Immature natural killer cell (primary cell): ENCODE data around the gene ESYT2. TPM values are rescaled to one million over a fixed set of nuclear protein-coding genes. Genes with fewer than 3 reads are reported as not detected.

Experiments used
- DNase-seq, 3 donors: peaks; one replicate each; pipeline ENCODE4 v3.0.0; 2022; ENCODE audit warnings: mixed read lengths in 1 of 3
- H3K27ac Mint-ChIP-seq, 6 donors: one replicate each; pipeline ENCODE4 v1.8.0; 2020; ENCODE audit warnings: mixed read lengths in 6 of 6, mild to moderate bottlenecking in 5 of 6, inconsistent platforms in 4 of 6, moderate library complexity in 3 of 6
- H3K27me3 Mint-ChIP-seq, 3 donors: one replicate each; pipeline ENCODE4 v1.8.0; 2020 to 2021; ENCODE audit warnings: low read depth in 3 of 3, mild to moderate bottlenecking in 3 of 3, mixed read lengths in 3 of 3, moderate library complexity in 3 of 3, inconsistent platforms in 1 of 3
- H3K36me3 Mint-ChIP-seq, 3 donors: one replicate each; pipeline ENCODE4 v1.8.0; 2020; ENCODE audit warnings: mixed read lengths in 3 of 3, inconsistent platforms in 2 of 3, mild to moderate bottlenecking in 2 of 3
- H3K4me1 Mint-ChIP-seq, 2 donors: one replicate each; pipeline ENCODE4 v1.8.0; 2020; ENCODE audit warnings: inconsistent platforms in 2 of 2, mild to moderate bottlenecking in 2 of 2, mixed read lengths in 2 of 2, moderate library complexity in 1 of 2
- H3K4me3 Mint-ChIP-seq, 5 donors: one replicate each; pipeline ENCODE4 v1.8.0; 2020; ENCODE audit warnings: mild to moderate bottlenecking in 5 of 5, mixed read lengths in 5 of 5, inconsistent platforms in 3 of 5, moderate library complexity in 3 of 5
- H3K9me3 Mint-ChIP-seq, 6 donors: one replicate each; pipeline ENCODE4 v1.8.0; 2020; ENCODE audit warnings: mild to moderate bottlenecking in 6 of 6, mixed read lengths in 6 of 6, inconsistent platforms in 4 of 6, moderate library complexity in 3 of 6
- polyA plus RNA-seq, 3 donors: library from polyadenylated mRNA; unstranded; fragments of 300-500 nt; fragmentation: Illumina TruSeq; gene quantifications; one replicate each; pipeline ENCODE4 v1.2.3, GENCODE V29; 2021

The ESYT2 gene
- polyA plus RNA-seq, 3 donors from 2014 or later, result 70.1 to 95.7 (median 84.0) TPM

- Mint-ChIP-seq H3K27me3 (no peaks in the 10 kb centered on the region), H3K27ac (no peak overlapping the region), H3K4me3 (no peak overlapping the region), H3K36me3 (peaks cover 0 to 29% (median 9%) of the 10 kb centered on the region in 3 donors), H3K4me1 (peaks cover 4 to 15% of the 10 kb centered on the region in 2 donors), H3K9me3 (no peaks in the 10 kb centered on the region)
- no peak for DNase-seq
Observed at GRCh38 chr7:158684329-158684728, 145.0 kb downstream of the ESYT2 start.

- H3K27ac Mint-ChIP-seq, result no peak overlapping the region
- no peaks in the 10 kb centered on the region for H3K9me3 Mint-ChIP-seq
- H3K4me3 Mint-ChIP-seq, result no peak overlapping the region
- peaks cover 0 to 23% (median 13%) of the 10 kb centered on the region in 3 donors for H3K36me3 Mint-ChIP-seq
- H3K27me3 Mint-ChIP-seq, result no peaks in the 10 kb centered on the region
- peaks cover 4 to 15% of the 10 kb centered on the region in 2 donors for H3K4me1 Mint-ChIP-seq
- no peak for DNase-seq
Observed at GRCh38 chr7:158683541-158683940, 145.8 kb downstream of the ESYT2 start.

- no peak for DNase-seq
- H3K27ac Mint-ChIP-seq, result no peak overlapping the region
- H3K27me3 Mint-ChIP-seq, result no peaks in the 10 kb centered on the region
Observed at GRCh38 chr7:158682456-158682855, 146.9 kb downstream of the ESYT2 start.

More at GRCh38 chr7:158682456-158682855, 146.9 kb downstream of the ESYT2 start:
- peaks cover 4 to 15% of the 10 kb centered on the region in 2 donors for H3K4me1 Mint-ChIP-seq
- peaks cover 0 to 19% (median 5%) of the 10 kb centered on the region in 3 donors for H3K36me3 Mint-ChIP-seq
- H3K9me3 Mint-ChIP-seq, result no peaks in the 10 kb centered on the region
- no peak overlapping the region for H3K4me3 Mint-ChIP-seq

Other genes with a start within 250 kb of the ESYT2 start
- gene PTPRN2, start 241.7 kb downstream of the ESYT2 start, polyA plus RNA-seq, result 1 to 10 TPM; 1.9 to 3.7 (median 2.2) TPM
- gene NCAPG2, start 124.7 kb downstream of the ESYT2 start, polyA plus RNA-seq, result 1 to 10 TPM; 3.5 to 7.9 (median 5.7) TPM
- 10 to 100 TPM in 2 of 3 donors, 1 to 10 TPM in 1; 2.8 to 29.8 (median 28.7) TPM for gene DYNC2I1, start 27.0 kb upstream of the ESYT2 start, polyA plus RNA-seq